Neuron (in vitro differentiated cells): Measurements from ENCODE around the gene VSIG2.

Experiments
- H2AFZ ChIP-seq: one replicate; pipeline ENCODE4 v1.6.1; 2013; ENCODE audit warnings: low read depth, mild to moderate bottlenecking, inconsistent platforms, low read length, moderate library complexity
- H3K27me3 ChIP-seq: one replicate; pipeline ENCODE4 v1.6.1; 2013; ENCODE audit warnings: low read length; ENCODE audit not compliant: insufficient read depth
- H3K36me3 ChIP-seq: one replicate; pipeline ENCODE4 v1.6.1; 2013; ENCODE audit warnings: low read length; ENCODE audit not compliant: insufficient read depth
- H3K4me1 ChIP-seq: one replicate; pipeline ENCODE4 v1.6.1; 2013; ENCODE audit warnings: low read length; ENCODE audit not compliant: insufficient read depth
- H3K4me3 ChIP-seq: 2 replicates; pipeline ENCODE4 v1.5.1; 2013; ENCODE audit warnings: mild to moderate bottlenecking, low read length, moderate library complexity
- H3K9me3 ChIP-seq: one replicate; pipeline ENCODE4 v1.6.1; 2013; ENCODE audit warnings: low read length

Gene VSIG2

DNA sequence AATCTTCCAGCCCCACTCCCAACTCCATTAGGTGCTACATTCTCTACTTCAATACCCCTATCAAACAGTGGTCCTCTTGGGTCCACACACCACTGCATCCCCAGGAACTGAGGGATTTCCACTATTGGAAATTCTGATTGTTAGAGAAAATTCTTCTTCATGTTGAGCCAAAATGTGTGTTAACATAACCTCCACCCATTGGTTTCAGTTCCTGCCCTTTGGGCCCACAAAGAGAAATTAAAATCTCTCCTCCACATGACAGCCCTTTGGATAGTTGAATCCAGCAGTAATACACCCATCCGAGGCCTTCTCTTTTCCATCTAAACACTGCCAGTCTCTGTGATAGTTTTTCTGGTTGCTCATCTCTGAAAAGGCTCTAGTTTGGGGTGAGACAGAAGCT, 2.1 kb downstream of the VSIG2 start:
- no peak overlapping the region for H2AFZ ChIP-seq
- no peaks in the 10 kb centered on the region for H3K36me3 ChIP-seq
- H3K27me3 ChIP-seq, result no peaks in the 10 kb centered on the region
- no peak overlapping the region for H3K4me3 ChIP-seq
- H3K9me3 ChIP-seq, result peaks cover 5% of the 10 kb centered on the region
- peaks cover 5% of the 10 kb centered on the region for H3K4me1 ChIP-seq

DNA sequence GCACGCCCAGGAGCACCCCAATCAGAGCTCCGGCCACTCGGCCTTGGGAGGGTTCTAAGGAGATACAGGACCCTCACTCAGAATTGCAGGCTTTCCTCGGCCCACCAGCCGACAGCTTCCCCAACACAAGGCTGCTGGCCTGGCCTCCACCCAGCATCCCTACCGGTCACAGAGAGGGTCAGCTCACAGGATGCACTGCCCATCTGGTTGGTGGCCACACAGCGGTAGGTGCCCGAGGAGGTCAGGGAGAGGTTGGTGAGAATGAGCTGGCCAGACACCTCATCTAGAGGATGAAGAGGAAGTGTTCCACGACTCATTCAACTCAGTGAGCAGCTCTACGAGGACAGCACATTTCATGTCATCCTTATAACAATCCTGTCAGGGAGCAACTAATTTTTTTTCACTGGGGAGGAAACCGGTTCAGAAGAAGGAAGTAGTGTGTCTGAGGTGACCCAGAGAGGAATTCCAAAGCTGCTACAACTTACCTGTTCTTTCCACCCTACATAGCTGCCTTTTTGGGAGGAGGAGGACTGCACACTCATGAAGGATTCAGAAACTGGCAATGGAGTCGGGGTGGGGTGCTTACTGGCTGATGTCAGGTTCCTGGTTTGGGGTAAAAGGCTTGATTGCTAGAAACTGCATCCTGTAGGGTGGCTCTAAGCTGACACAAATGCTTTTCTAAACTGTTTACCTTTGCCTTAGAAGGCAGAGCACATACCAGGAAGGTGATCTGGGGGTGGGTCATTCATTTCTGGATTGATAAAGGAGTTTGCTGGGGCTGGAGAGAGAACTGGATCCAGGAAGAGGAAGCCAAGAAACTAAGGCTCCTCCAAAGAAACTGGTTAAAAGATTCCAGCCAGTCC, 3.3 kb downstream of the VSIG2 start:
- H2AFZ ChIP-seq, result no peak overlapping the region
- no peak overlapping the region for H3K4me3 ChIP-seq
- no peaks in the 10 kb centered on the region for H3K36me3 ChIP-seq
- H3K4me1 ChIP-seq, result no peaks in the 10 kb centered on the region
- H3K9me3 ChIP-seq, result peaks cover 5% of the 10 kb centered on the region
- H3K27me3 ChIP-seq, result no peaks in the 10 kb centered on the region

DNA sequence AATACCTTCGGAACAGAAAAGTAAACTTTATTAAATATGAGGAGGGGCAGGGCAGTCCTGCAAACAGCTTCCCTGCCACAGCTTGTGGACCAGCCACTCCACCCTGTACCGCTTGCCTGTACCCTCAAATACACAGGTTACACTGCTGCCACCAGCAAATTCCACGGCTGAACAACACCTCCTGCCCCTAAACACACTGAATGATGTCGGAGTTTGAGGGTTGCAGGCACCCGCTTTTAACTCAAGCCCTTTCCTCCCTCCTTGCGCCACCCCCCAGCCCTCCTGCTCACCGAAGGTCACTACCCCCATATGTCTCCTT, 4.0 kb downstream of the VSIG2 start:
- H3K4me1 ChIP-seq, result no peaks in the 10 kb centered on the region
- no peaks in the 10 kb centered on the region for H3K27me3 ChIP-seq
- H3K9me3 ChIP-seq, result peaks cover 5% of the 10 kb centered on the region
- no peaks in the 10 kb centered on the region for H3K36me3 ChIP-seq
- no peak overlapping the region for H2AFZ ChIP-seq
- H3K4me3 ChIP-seq, result no peak overlapping the region

DNA sequence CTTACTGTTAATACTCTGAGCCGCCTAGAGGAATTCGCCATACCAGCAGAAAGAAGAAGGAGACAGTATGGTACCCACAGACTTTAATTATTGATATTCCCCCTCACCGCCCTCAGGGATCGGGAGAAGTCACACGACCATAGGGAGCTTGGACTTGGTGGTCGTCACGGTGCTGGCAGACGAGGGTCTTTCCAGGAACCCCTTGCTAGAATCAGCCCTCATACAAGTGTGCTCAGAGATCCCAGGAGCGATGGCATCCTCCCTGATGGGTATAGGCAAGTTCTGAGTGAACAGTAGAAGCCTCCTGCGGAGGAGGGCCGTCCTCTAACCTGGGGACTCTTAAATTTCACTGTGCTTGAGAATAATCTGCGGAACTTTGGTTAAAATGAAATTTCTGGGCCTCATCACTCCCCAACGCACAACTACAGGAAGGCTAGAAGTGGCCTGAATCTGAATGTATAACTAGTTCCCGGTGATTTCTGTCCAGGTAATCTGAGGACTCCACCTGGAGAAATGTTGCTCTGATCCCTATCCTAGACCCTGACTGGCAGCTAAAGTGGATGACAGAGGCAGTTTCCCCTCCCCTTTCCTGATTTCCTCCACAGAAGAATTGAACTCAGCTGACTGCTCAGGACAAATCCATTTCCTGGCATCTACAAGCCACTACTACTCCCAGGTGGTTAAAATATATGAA, 4.5 kb downstream of the VSIG2 start:
- H3K4me3 ChIP-seq, result no peak overlapping the region
- no peaks in the 10 kb centered on the region for H3K36me3 ChIP-seq
- H3K27me3 ChIP-seq, result no peaks in the 10 kb centered on the region
- no peak overlapping the region for H2AFZ ChIP-seq
- H3K4me1 ChIP-seq, result no peaks in the 10 kb centered on the region
- peaks cover 5% of the 10 kb centered on the region for H3K9me3 ChIP-seq

DNA sequence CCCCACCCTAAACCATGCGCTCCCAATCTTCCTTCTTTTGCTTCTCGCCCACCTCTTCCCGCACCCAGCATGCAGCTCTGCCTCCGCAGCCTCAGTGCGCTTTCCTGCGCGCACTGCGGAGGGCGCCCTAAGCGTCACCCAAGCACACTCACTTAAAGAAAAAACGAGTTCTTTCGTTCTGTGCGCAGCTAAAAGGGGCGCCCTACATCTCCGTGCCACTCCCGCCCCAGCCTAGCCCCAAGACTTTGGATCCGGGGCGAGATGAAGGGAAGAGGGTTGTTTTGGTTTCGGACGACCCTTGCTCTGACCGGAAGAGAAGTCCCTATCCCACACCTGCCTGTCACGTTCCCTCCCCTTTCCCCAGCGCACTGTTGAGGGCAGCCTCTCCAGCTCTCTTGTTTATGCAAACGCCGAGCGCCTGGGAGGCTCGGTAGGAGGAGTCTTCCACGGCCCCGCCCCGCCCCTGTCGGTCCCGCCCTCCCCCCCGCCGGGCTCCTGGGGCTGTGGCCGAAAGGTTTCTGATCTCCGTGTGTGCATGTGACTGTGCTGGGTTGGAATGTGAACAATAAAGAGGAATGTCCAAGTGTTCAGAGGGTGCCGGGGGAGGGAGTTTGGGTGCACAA, 5.3 kb downstream of the VSIG2 start:
- Histone ChIP-seq H2AFZ (no peak overlapping the region), H3K27me3 (no peaks in the 10 kb centered on the region), H3K4me1 (no peaks in the 10 kb centered on the region), H3K9me3 (peaks cover 5% of the 10 kb centered on the region), H3K36me3 (no peaks in the 10 kb centered on the region), H3K4me3 (no peak overlapping the region)

DNA sequence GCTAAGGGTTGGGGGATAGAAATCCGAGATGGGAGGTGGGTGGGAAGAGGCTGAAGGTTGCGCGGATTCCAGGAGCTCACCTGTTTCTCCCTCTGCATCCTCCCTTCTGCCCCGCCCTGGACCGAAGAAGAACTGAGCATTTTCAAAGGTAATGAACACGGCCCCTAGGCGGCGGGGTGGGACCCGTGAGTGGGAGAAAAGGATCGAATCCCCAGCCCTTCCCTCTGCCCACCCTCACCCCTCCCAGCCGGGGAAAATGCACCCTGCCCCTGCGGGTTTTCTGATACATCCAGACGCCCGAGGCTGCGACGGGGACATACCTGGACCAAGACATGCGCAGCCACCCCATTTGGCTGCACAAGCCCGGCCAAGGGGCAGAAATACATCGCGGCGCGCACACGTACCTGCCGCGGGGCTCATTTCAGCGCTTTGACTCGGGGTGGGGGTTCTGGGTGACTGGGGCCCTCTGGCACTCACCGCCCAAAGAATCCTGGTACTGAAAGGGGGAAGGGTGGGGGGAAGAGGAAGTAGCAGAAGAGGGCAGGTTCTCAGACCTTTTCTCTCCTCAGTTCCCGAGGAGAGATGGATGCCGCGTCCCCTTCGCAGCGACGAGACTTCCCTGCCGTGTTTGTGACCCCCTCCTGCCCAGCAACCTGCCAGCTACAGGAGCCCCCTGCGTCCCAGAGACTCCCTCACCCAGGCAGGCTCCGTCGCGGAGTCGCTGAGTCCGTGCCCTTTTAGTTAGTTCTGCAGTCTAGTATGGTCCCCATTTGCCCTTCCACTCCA, 6.0 kb downstream of the VSIG2 start:
- no peak overlapping the region for H3K4me3 ChIP-seq
- no peaks in the 10 kb centered on the region for H3K4me1 ChIP-seq
- no peaks in the 10 kb centered on the region for H3K27me3 ChIP-seq
- H2AFZ ChIP-seq, result no peak overlapping the region
- peaks cover 5% of the 10 kb centered on the region for H3K9me3 ChIP-seq
- no peaks in the 10 kb centered on the region for H3K36me3 ChIP-seq

DNA sequence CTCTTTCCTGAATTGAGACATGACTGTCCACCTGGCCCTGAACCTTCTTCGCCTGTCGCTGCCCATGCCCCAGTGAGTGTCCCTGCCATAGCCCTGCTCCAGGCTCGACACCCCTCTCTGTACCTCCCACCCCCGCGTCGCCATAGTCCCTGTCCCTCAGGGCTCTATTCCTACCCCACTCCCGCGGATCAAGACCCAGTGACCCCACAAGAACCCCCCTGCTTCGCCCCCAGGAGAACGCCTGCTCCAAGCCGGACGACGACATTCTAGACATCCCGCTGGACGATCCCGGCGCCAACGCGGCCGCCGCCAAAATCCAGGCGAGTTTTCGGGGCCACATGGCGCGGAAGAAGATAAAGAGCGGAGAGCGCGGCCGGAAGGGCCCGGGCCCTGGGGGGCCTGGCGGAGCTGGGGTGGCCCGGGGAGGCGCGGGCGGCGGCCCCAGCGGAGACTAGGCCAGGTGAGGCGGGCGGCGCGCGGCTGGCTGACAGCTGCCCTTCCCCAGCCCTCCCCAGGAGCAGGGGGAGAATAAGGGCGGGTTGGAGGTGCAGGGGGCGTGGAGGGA, 6.7 kb downstream of the VSIG2 start:
- Histone ChIP-seq H3K9me3 (peaks cover 5% of the 10 kb centered on the region), H3K27me3 (no peaks in the 10 kb centered on the region), H3K4me3 (no peak overlapping the region), H3K4me1 (peaks cover 4% of the 10 kb centered on the region), H2AFZ (no peak overlapping the region), H3K36me3 (no peaks in the 10 kb centered on the region)

DNA sequence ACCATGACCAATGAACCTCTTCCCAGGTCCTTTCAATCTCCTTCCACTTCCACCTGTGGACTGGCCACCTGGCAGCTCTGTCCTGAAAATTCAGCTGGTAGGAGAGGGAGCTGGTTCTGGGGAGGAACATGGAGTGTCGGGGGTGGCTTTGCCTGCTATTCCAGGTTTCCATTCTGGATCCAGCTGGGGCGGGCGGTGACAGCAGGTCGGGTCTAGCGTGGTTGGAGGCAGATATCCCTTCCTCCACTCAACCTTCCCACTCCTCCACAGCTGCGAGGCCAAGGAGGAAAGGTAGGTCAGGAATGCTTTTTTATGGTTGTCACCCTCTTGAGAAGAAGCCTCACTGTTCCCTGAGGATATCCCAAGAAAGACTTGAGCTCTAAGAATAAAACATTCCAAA, 9.0 kb downstream of the VSIG2 start:
- Histone ChIP-seq H3K36me3 (no peaks in the 10 kb centered on the region), H3K4me1 (peaks cover 19% of the 10 kb centered on the region), H3K4me3 (no peak overlapping the region), H2AFZ (no peak overlapping the region), H3K9me3 (peaks cover 5% of the 10 kb centered on the region), H3K27me3 (no peaks in the 10 kb centered on the region)

DNA sequence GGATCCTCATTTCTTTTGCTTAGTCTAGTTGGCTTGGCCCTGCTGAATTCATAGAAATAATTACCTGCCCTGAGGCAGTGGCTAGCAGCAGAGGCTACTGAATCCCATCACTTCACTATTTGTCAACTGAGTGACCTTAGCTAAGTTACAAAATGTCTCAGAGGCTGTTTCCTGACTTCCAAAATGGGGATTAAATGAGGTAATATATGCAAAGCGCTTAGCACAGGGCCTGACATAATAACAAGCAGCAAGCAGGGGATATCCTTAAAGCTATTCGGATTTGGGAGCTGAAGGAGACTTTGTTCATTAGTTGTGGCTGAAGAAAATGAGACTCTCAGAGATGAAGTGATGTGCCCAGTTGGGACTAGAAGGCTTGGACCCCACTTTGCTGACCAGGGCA, 9.5 kb downstream of the VSIG2 start:
- peaks cover 5% of the 10 kb centered on the region for H3K9me3 ChIP-seq
- H3K36me3 ChIP-seq, result no peaks in the 10 kb centered on the region
- no peak overlapping the region for H3K4me3 ChIP-seq
- H3K4me1 ChIP-seq, result peaks cover 24% of the 10 kb centered on the region
- H3K27me3 ChIP-seq, result no peaks in the 10 kb centered on the region
- H2AFZ ChIP-seq, result no peak overlapping the region

DNA sequence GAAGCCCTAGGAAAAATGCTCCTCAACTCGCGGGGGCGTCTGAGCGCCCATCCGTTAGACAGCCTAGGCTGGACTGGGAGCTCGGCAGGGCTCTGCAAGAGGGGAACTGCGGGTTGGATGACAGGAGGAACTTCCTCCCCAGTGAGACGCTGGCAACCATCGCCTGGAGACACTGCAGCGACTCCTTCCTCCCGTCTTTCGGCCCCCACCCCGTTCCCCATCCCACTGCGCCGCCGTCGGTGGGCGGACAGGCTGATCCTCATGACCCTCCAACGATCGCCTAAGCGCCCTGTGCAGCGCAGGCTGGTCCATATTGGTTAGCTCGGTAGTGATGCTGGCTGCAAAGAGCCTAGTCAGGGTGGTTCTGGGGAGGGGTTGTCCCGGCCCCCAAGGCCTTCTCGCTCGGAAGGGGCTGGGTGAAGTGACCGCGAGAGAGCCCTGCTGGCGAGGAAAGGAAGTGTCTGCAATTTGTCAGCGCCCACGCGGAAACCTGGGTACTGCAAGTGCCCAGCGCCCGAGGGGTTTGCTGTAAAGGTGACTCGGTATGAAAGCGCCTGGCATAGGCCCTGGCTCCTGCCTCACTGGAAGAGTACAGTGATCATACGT, 11.7 kb downstream of the VSIG2 start:
- H3K27me3 ChIP-seq, result no peaks in the 10 kb centered on the region
- peak overlapping the region; percentile 77 for H2AFZ ChIP-seq
- peak overlapping the region; percentile 65 for H3K4me3 ChIP-seq
- H3K36me3 ChIP-seq, result no peaks in the 10 kb centered on the region
- H3K4me1 ChIP-seq, result peaks cover 26% of the 10 kb centered on the region
- H3K9me3 ChIP-seq, result peaks cover 3% of the 10 kb centered on the region

DNA sequence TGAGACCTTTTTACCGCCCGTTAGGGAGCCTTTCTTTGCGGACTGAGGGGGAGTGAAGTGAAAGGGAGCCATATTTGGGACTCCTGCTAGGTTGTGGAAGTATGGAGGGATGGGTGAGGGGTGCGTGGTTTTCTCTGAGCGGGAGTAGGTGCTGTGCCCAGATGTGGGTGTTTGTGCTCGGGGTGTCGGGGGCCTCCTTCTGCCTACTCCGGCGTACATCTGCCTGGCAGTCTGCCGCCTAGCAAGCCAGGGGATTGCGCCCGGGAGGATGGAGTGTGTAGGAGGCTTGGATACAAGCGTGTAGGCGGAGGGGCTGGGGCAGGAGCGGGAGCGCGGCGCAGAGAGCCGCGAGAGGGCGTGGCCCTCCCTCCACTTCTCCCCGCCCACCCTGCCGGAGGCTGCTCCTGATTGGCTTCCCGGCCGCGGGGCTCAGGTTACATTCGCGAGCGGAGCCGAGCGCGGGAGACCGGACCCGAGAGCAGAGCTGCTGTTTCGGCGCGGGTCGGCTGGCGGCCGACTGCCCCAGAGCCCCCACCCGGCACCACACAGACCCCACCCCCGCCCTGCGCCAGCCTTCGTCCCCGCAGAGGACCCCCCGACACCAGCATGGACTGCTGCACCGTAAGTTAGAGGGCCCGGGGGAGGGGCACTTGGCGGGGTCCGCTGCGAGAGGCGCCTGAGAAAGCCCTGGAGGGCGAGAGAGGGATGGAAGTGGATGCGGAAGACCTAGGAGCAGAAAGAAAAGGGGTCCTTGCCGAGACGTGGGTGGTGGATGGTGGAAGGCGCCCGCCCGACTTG, 12.4 kb downstream of the VSIG2 start, which contains the start of gene NRGN:
Gene NRGN (plus strand): TSS at position 464 of the 798 bp plus-strand sequence. CDS start 143 bp downstream, at position 607.
- peaks cover 26% of the 10 kb centered on the region for H3K4me1 ChIP-seq
- H2AFZ ChIP-seq, result peak within 1 kb of the TSS; percentile 77
- H3K9me3 ChIP-seq, result no peaks in the 10 kb centered on the region
- peak within 1 kb of the TSS; percentile 65 for H3K4me3 ChIP-seq
- H3K27me3 ChIP-seq, result peaks cover 5% of the 10 kb centered on the region
- H3K36me3 ChIP-seq, result no peaks in the 10 kb centered on the region
